NT2/D1 (cell line): ENCODE data around the gene KISS1.

Source experiments
- DNase-seq: peaks from one replicate; pipeline ENCODE4 v3.0.0-alpha.2; 2011; ENCODE audit warnings: low read depth, low spot score
- H3K27me3 ChIP-seq: 2 replicates; pipeline ENCODE4 v1.6.0; 2011; ENCODE audit warnings: mild to moderate bottlenecking; ENCODE audit not compliant: insufficient read length, insufficient read depth
- H3K36me3 ChIP-seq: 2 replicates; pipeline ENCODE4 v1.6.1; 2011; ENCODE audit warnings: mild to moderate bottlenecking, low read length, mixed read lengths; ENCODE audit not compliant: insufficient read depth, insufficient read length
- H3K4me1 ChIP-seq: 2 replicates; pipeline ENCODE4 v1.5.1; 2011; ENCODE audit not compliant: insufficient read depth, insufficient read length
- H3K4me3 ChIP-seq: 2 replicates; pipeline ENCODE4 v1.5.1; 2011; ENCODE audit warnings: low read depth; ENCODE audit not compliant: insufficient read length
- H3K9ac ChIP-seq: 2 replicates; pipeline ENCODE4 v1.6.0; 2011; ENCODE audit warnings: low read depth; ENCODE audit not compliant: insufficient read length
- H3K9me3 ChIP-seq: 2 replicates; pipeline ENCODE4 v1.5.1; 2011; ENCODE audit warnings: mild to moderate bottlenecking, low read length; ENCODE audit not compliant: insufficient read depth
- SUZ12 ChIP-seq: IDR thresholded peaks from 2 replicates; pipeline ENCODE4 v1.6.1; 2011; ENCODE audit not compliant: insufficient read length, insufficient read depth; ENCODE audit errors: extremely low read depth
- YY1 ChIP-seq: IDR thresholded peaks from 2 replicates; pipeline ENCODE4 v1.6.1; 2011; ENCODE audit not compliant: insufficient read length, insufficient read depth
- ZNF274 ChIP-seq: IDR thresholded peaks from 2 replicates; pipeline ENCODE4 v1.6.1; 2011; ENCODE audit warnings: mild to moderate bottlenecking, low read depth, low read length

KISS1 gene

DNA sequence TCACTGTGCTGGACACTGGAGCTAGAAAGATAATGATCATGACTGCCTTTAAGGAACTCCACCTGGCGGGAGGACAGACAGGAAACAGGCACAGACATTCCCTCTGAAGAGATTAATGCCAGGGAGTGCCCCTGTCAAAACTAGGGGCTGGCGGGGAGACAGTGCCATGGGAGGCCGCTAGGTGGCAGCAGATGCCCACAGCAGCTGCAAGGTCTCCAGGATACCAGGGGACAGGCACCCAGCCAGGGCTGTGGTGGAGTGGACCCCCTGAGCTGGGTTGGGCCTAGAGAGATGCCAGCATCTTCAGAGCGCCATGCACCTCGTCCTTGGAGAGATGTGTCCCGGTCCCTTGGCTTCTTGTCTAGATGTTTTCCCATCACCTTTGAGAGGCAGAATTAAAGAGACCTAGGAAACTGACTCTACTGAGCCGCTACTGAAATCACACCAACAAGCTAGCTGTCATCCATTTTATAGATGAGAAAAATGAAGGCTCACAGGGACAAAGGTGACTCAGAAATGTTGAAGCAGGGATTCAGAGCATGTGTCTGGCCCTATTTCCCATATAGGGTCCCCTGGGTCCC, 33.7 kb downstream of the KISS1 start:
- DNase-seq, result peak; percentile 78
- Histone ChIP-seq H3K27me3 (no peaks in the 10 kb centered on the region), H3K4me3 (no peak overlapping the region), H3K9ac (no peak overlapping the region), H3K9me3 (peaks cover 5% of the 10 kb centered on the region; the same call in 1 of the 2 replicates), H3K36me3 (no peaks in the 10 kb centered on the region), H3K4me1 (no peaks in the 10 kb centered on the region)
- TF ChIP-seq ZNF274 (no peak), YY1 (no peak), SUZ12 (no peak)

DNA sequence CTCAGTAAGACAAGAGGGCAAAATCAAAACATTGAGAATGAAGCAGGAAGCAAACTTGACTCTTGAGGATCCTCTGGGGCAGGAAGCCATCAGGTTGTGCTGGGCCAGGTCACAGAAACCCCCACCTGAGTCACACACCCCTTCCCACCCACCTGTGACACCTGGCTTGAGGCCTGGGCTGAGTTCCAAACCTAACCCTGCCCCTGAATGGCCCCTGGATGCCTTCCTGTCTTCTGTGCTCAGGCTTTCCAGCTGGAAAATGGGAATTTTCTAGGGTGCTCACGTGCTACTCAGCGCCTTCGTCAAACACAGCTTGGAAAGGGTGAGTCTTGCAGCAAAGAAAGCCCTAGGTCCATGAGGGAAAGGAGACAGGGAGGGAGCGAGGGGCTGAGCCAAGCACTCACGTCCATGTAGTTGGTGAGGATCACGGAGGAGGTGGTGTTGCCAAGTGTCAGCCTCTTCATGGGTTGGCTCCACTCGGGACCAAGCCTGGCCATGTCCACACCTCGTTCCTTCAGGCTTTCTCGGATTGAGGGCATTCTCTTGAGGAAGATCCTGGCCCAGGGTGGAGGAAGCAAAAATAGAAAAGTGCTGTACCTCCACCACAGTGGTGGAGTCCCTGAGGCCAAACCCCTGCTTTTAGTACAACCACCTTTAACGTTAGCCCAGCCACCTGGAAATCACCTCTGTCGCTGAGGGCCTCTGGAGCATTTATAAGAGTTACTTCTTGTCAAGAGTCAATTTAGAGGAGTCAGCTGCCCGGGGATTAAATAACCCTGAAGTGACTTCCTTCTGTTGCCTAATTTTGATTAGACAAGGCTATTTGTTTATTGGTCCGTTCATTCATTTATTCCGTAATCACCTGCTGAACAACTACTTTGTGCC, 34.4 kb downstream of the KISS1 start:
- Histone ChIP-seq H3K9me3 (no peaks in the 10 kb centered on the region), H3K9ac (no peak overlapping the region), H3K36me3 (no peaks in the 10 kb centered on the region), H3K4me3 (no peak overlapping the region), H3K27me3 (no peaks in the 10 kb centered on the region), H3K4me1 (no peaks in the 10 kb centered on the region)
- TF ChIP-seq SUZ12 (no peak), ZNF274 (no peak), YY1 (no peak)
- no peak for DNase-seq

DNA sequence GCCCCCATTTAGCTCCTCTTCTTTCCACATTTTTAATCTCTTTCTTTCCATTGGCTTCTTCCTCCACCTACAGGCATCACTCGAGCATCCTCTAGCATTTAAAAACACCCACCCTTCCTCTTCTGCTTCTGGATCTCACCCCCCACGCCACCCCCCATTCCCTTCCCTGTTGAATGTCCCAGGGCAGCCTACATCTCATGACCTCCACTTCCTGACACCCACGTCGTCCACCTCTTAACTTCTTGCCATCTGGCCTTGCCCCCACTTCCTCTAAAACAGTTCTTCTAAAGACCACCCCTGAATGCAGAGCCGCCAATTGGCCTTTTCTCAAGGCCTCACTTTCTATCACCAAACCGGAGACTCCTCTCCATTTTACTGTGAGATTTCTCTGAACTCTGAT, 38.3 kb downstream of the KISS1 start:
- Histone ChIP-seq H3K4me3 (no peak overlapping the region), H3K36me3 (no peaks in the 10 kb centered on the region), H3K9ac (no peak overlapping the region), H3K9me3 (no peaks in the 10 kb centered on the region), H3K27me3 (no peaks in the 10 kb centered on the region), H3K4me1 (no peaks in the 10 kb centered on the region)
- no peak for DNase-seq
- TF ChIP-seq SUZ12 (no peak), ZNF274 (no peak), YY1 (no peak)

DNA sequence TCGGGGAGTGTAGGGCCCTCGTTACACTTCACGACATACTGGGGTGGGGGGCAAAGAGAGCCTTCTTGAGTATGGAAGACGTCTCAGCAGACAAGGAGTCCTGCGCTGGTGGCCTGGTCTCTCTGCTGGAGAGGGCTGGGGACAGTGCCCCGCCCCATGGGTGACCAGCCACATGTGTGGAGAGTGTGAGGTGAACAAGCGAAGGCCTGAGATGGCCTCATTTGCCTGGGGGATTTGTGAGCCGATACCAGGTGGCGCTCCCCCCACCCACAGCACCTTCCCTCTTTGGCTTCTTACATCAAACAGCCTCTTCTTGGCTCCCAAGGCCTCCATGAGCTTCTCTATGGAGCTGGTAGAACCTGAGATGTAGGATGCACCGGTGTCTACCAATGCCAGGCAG, 40.4 kb downstream of the KISS1 start:
- Histone ChIP-seq H3K9me3 (no peaks in the 10 kb centered on the region), H3K4me3 (no peak overlapping the region), H3K27me3 (no peaks in the 10 kb centered on the region), H3K9ac (no peak overlapping the region), H3K36me3 (no peaks in the 10 kb centered on the region), H3K4me1 (peaks cover 5% of the 10 kb centered on the region)
- DNase-seq, result no peak
- no peak for TF ChIP-seq ZNF274
- TF ChIP-seq YY1, result no peak
- TF ChIP-seq SUZ12, result no peak

DNA sequence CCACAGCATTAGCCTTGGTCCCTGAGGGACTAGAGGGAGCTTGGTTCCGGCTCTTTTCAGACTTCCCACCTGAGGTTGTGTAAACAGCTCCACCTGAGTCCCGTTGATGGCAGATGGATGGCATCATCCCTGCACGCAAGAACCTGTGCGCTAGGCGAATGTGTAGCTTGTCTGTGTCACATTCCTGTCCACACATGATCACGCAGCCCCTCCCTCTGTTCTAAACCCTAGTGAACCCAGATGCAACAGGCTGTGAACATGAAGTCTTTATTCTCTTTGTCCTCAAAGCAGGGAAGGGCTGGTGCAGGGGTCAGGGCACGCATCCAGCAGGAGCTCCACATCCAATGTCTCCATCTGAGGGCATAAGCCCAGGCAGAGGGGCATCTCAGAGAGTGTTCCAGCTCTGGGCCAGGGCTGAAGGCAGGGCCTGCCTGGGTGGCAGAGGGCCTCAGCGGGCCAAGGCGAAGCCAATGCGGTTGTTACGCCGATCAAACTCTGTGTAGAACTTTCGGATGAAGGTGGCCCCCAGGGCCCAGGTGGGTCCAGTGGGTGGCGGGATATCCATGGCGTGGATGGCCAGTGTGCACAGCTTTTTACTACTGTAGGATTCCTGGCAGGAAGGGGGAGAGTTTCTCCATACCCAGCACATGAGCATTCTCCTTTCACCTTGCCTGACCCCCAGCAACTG, 41.6 kb downstream of the KISS1 start:
- Histone ChIP-seq H3K9me3 (no peaks in the 10 kb centered on the region), H3K27me3 (no peaks in the 10 kb centered on the region)
- no peak for DNase-seq

DNA sequence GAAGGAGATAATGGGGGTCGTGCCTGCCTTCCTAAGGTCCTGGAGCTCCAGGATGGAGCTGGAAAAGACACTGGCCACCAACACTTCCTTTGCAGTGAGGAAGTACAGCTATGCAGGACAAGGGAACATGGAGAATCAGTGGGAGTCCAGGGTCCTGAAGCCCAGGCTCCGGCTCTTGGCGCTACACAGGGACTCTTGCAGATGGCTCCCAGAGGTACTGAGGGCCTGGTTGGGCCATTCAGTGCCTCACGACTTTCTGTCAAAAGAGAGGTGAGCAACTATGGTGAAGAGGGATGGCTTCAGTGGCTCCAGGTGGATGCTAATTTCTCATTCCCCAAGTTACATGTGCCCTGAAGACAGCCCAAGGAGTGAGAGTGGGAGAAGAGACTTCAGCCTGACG, 42.6 kb downstream of the KISS1 start:
- H3K36me3 ChIP-seq, result no peaks in the 10 kb centered on the region
- H3K9ac ChIP-seq, result no peak overlapping the region
- TF ChIP-seq ZNF274 (no peak), YY1 (no peak), SUZ12 (no peak)
- peaks cover 22% of the 10 kb centered on the region for H3K4me1 ChIP-seq
- no peaks in the 10 kb centered on the region for H3K9me3 ChIP-seq
- DNase-seq, result no peak
- H3K4me3 ChIP-seq, result no peak overlapping the region
- H3K27me3 ChIP-seq, result no peaks in the 10 kb centered on the region

More for the DNA sequence above, 41.6 kb downstream of the KISS1 start:
- no peak for TF ChIP-seq YY1
- TF ChIP-seq SUZ12, result no peak
- TF ChIP-seq ZNF274, result no peak
- Histone ChIP-seq H3K9ac (no peak overlapping the region), H3K36me3 (no peaks in the 10 kb centered on the region), H3K4me3 (no peak overlapping the region), H3K4me1 (peaks cover 12% of the 10 kb centered on the region)

DNA sequence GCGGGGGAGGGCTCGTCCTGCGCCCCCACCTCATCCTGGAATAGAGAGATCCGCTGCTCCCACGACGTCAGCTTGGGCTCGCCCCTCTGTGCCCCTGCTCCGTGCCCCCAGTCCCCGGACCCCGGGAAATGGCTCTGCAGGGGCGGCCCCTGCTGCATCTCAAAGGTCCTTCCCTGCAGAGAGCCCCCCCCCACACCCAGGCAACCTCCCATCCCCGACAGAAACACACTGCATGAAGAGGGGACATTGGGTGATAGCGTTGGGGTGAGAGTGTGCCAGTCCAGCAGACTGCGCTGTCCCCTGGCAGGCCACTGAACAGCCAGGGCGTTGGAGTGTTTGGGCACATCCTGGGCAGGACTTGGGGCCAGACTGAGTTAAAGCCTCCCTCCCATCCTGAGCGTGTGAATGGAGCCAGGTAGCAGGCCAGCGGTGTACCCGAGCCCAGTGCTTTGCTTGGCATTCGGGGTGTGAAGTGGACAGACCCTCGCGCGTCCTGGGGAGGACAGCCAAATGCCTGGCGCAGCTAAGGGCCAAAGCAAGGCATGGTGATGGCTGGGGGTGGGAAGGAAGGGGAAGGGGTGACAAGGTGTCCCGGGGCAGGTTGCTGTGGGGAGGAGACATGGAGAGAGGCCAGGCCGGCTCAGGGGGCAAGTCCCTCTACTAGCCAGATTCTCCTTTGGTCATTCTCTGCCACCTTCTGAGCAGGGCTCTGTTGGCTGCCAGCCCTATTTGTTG, 43.8 kb downstream of the KISS1 start:
- no peaks in the 10 kb centered on the region for H3K27me3 ChIP-seq
- peak overlapping the region; percentile 91 for H3K9ac ChIP-seq
- no peak for DNase-seq
- H3K4me3 ChIP-seq, result peak overlapping the region; percentile 61
- no peak for TF ChIP-seq SUZ12
- no peak for TF ChIP-seq YY1
- no peak for TF ChIP-seq ZNF274
- H3K36me3 ChIP-seq, result no peaks in the 10 kb centered on the region
- peaks cover 28% of the 10 kb centered on the region for H3K4me1 ChIP-seq
- no peaks in the 10 kb centered on the region for H3K9me3 ChIP-seq
